ENCODE data around the gene B3GAT3. TPM values are rescaled to one million over a fixed set of nuclear protein-coding genes. Genes with fewer than 3 reads are reported as not detected.
A peak's percentile ranks its signal among the peaks of the same experiment; 100 is the strongest.

Gene B3GAT3
- polyA plus RNA-seq, 1 donor from 2014 or later: 102 TPM

DNA sequence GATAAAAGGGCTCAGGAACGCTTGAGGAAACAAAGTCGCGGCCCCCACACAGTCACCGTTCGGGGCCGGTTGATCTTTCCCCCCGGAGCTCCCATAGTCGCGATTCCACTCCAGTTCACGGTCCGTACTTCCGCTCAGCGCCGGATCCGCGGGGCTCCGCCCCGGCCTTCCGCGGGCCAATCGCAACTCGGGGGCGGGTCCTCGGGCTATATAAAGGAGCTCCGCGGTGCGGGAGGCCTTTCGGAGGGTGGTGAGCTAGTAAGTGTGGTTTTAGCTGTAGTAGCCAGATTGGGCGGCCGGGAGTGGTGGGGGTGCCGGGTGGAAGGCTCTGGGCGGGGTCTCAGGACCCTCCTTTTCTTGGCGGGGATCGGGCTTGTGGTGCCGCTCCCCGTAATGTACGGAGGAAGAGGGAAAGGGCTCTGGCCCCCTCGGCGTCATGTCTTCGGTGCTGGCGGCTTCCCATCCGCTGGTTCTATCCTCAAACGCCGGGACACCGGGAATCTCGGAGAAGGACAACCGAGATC is 43.4 kb upstream of the B3GAT3 start, which contains the start of the genes C11orf98 and CSKMT:
Gene C11orf98 (minus strand): TSS at position 136 of the 524 bp plus-strand sequence. CDS start 41 bp downstream, at position 95.
Gene CSKMT (plus strand): TSS at position 238 of the 524 bp plus-strand sequence. CDS start 568 bp downstream, outside the sequence.
- peak within 1 kb of the TSS; percentile 96 for H3K9ac ChIP-seq (ENCODE audit: low read length)
- no peaks in the 10 kb centered on the region for H3F3A ChIP-seq (ENCODE audit: insufficient read depth, low read length, poor library complexity, severe bottlenecking)
- H3K27me3 ChIP-seq (ENCODE audit: insufficient read depth, low read depth, low read length): no peaks in the 10 kb centered on the region
- H3K4me2 ChIP-seq (ENCODE audit: low read length): peak within 1 kb of the TSS; percentile 78
- no peaks in the 10 kb centered on the region for H3K9me2 ChIP-seq (ENCODE audit: insufficient read depth, low read length)
- H3K4me3 ChIP-seq (ENCODE audit: low read length): peak within 1 kb of the TSS; percentile 95
- H3K36me3 ChIP-seq (ENCODE audit: insufficient read depth, low read length): no peaks in the 10 kb centered on the region
- H3K79me2 ChIP-seq (replicated peaks; ENCODE audit: insufficient read depth, low read length): peaks cover 10% of the 10 kb centered on the region
- peak within 1 kb of the TSS; percentile 95 for H3K27ac ChIP-seq (ENCODE audit: low read length)
- no peaks in the 10 kb centered on the region for H4K20me1 ChIP-seq (ENCODE audit: insufficient read depth)
- H3K9me3 ChIP-seq (ENCODE audit: low read length): no peaks in the 10 kb centered on the region
- peak; percentile 99 for TF ChIP-seq POLR2AphosphoS5 (IDR thresholded peaks at IDR 0.05)
- TF ChIP-seq, protein P1, sequence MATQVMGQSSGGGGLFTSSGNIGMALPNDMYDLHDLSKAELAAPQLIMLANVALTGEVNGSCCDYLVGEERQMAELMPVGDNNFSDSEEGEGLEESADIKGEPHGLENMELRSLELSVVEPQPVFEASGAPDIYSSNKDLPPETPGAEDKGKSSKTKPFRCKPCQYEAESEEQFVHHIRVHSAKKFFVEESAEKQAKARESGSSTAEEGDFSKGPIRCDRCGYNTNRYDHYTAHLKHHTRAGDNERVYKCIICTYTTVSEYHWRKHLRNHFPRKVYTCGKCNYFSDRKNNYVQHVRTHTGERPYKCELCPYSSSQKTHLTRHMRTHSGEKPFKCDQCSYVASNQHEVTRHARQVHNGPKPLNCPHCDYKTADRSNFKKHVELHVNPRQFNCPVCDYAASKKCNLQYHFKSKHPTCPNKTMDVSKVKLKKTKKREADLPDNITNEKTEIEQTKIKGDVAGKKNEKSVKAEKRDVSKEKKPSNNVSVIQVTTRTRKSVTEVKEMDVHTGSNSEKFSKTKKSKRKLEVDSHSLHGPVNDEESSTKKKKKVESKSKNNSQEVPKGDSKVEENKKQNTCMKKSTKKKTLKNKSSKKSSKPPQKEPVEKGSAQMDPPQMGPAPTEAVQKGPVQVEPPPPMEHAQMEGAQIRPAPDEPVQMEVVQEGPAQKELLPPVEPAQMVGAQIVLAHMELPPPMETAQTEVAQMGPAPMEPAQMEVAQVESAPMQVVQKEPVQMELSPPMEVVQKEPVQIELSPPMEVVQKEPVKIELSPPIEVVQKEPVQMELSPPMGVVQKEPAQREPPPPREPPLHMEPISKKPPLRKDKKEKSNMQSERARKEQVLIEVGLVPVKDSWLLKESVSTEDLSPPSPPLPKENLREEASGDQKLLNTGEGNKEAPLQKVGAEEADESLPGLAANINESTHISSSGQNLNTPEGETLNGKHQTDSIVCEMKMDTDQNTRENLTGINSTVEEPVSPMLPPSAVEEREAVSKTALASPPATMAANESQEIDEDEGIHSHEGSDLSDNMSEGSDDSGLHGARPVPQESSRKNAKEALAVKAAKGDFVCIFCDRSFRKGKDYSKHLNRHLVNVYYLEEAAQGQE (IDR thresholded peaks at IDR 0.05; ENCODE audit: borderline replicate concordance): peak; percentile 83
- no peak for TF ChIP-seq SMC3 (conservative IDR thresholded peaks at IDR 0.05; ENCODE audit: poor library complexity)
- peak; percentile 18 for TF ChIP-seq EP300 (conservative IDR thresholded peaks at IDR 0.05; ENCODE audit: poor library complexity, severe bottlenecking)
- peak; percentile 93 for TF ChIP-seq TAF1 (IDR thresholded peaks at IDR 0.05; ENCODE audit: low read depth)
- peak; percentile 49 for TF ChIP-seq MXI1 (conservative IDR thresholded peaks at IDR 0.05; ENCODE audit: poor library complexity, severe bottlenecking)
- no peak for TF ChIP-seq EZH2 (IDR thresholded peaks at IDR 0.05; ENCODE audit: borderline replicate concordance, insufficient read depth, low read length, poor library complexity, severe bottlenecking)
- peak within 1 kb of the TSS; percentile 80 for H2AFZ ChIP-seq (ENCODE audit: low read depth, low read length)

DNA sequence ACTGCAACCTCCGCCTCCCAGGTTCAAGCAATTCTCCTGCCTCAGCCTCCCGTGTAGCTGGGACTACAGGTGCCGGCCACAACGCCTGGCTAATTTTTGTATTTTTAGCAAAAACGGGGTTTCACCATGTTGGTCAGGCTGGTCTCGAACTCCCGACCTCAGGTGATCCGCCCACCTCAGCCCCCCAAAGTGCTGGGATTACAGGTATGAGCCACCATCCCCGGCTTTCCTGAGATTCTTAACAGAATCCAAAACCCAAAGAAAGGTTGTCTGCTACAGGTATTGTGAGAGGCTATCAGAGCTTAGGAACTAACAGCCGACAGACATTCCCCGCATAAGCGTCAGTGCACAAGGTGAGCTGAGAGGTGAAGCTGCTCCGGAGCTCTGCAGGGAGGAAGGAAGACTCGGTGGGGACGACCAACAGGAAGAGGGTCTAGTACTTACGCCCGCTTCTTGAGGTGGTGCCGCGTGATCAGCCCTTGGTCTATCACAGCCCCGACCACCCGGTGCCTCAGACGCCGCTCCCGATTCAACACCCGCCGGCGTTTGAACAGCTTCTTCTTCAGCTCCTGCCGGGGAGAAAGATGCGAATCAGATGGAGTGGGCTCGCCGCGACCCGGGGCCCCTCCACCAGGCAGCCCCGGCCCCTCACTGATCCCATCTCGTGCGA is 42.8 kb upstream of the B3GAT3 start:
- TF ChIP-seq EP300 (conservative IDR thresholded peaks at IDR 0.05; ENCODE audit: poor library complexity, severe bottlenecking) (no peak), POLR2AphosphoS5 (IDR thresholded peaks at IDR 0.05) (no peak), TAF1 (IDR thresholded peaks at IDR 0.05; ENCODE audit: low read depth) (no peak), MXI1 (conservative IDR thresholded peaks at IDR 0.05; ENCODE audit: poor library complexity, severe bottlenecking) (peak; percentile 86), SMC3 (conservative IDR thresholded peaks at IDR 0.05; ENCODE audit: poor library complexity) (peak; percentile 24), RAD21 (conservative IDR thresholded peaks at IDR 0.05) (no peak), EZH2 (IDR thresholded peaks at IDR 0.05; ENCODE audit: borderline replicate concordance, insufficient read depth, low read length, poor library complexity, severe bottlenecking) (no peak)
- TF ChIP-seq, protein P2, sequence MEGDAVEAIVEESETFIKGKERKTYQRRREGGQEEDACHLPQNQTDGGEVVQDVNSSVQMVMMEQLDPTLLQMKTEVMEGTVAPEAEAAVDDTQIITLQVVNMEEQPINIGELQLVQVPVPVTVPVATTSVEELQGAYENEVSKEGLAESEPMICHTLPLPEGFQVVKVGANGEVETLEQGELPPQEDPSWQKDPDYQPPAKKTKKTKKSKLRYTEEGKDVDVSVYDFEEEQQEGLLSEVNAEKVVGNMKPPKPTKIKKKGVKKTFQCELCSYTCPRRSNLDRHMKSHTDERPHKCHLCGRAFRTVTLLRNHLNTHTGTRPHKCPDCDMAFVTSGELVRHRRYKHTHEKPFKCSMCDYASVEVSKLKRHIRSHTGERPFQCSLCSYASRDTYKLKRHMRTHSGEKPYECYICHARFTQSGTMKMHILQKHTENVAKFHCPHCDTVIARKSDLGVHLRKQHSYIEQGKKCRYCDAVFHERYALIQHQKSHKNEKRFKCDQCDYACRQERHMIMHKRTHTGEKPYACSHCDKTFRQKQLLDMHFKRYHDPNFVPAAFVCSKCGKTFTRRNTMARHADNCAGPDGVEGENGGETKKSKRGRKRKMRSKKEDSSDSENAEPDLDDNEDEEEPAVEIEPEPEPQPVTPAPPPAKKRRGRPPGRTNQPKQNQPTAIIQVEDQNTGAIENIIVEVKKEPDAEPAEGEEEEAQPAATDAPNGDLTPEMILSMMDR (IDR thresholded peaks at IDR 0.05; ENCODE audit: poor library complexity, severe bottlenecking): no peak
- TF ChIP-seq, protein P1 (IDR thresholded peaks at IDR 0.05; ENCODE audit: borderline replicate concordance): peak; percentile 86
- peak overlapping the region; percentile 95 for H3K27ac ChIP-seq (ENCODE audit: low read length)

More for the DNA sequence above, 42.8 kb upstream of the B3GAT3 start:
- no peaks in the 10 kb centered on the region for H3K36me3 ChIP-seq (ENCODE audit: insufficient read depth, low read length)
- H3K4me2 ChIP-seq (ENCODE audit: low read length): no peak overlapping the region
- peak overlapping the region; percentile 80 for H2AFZ ChIP-seq (ENCODE audit: low read depth, low read length)
- H4K20me1 ChIP-seq (ENCODE audit: insufficient read depth): no peaks in the 10 kb centered on the region
- no peaks in the 10 kb centered on the region for H3K9me3 ChIP-seq (ENCODE audit: low read length)
- H3K27me3 ChIP-seq (ENCODE audit: insufficient read depth, low read depth, low read length): no peaks in the 10 kb centered on the region
- no peaks in the 10 kb centered on the region for H3K9me2 ChIP-seq (ENCODE audit: insufficient read depth, low read length)
- H3K4me3 ChIP-seq (ENCODE audit: low read length): peak overlapping the region; percentile 95
- peak overlapping the region; percentile 96 for H3K9ac ChIP-seq (ENCODE audit: low read length)
- H3K79me2 ChIP-seq (replicated peaks; ENCODE audit: insufficient read depth, low read length): peaks cover 10% of the 10 kb centered on the region
- H3F3A ChIP-seq (ENCODE audit: insufficient read depth, low read length, poor library complexity, severe bottlenecking): no peaks in the 10 kb centered on the region
